HCT116 (cell line): Measurements from ENCODE around the gene DDAH1. TPM values are rescaled to one million over a fixed set of nuclear protein-coding genes. Genes with fewer than 3 reads are reported as not detected.

ENCODE experiments used
- ATAC-seq: fragments of 200-7000 bp; cut with Tn5 transposase; 2 replicates; pipeline ENCODE4 v1.9.1; 2020; ENCODE audit warnings: mild to moderate bottlenecking, moderate library complexity
- BruUV-seq: library from RNA; stranded (reverse); fragments of 400-500 nt; replicated peaks from 2 replicates; lab custom pipeline; 2021; lab: Mats Ljungman, UMichigan
- CTCF ChIA-PET: fragments of 300-600 bp; sonication (Branson Sonifier 250); formaldehyde crosslinking; loops from one replicate; lab custom pipeline; 2021; ENCODE audit warnings: antibody characterized with exemption; lab: Charles Lee
- POLR2A ChIA-PET: fragments of 300-600, 350-600 bp; sonication (Branson Sonifier 250); formaldehyde crosslinking; loops from one replicate; lab custom pipeline; 2021; ENCODE audit warnings: antibody characterized with exemption; lab: Charles Lee
- RAD21 ChIA-PET, 2 experiments: fragments of 300-600 bp; sonication (Branson Sonifier 250); formaldehyde crosslinking; loops; one replicate each; lab custom pipeline; 2023; ENCODE audit warnings: low total read pairs in 2 of 2; ENCODE audit not compliant: uncharacterized antibody in 2 of 2, unreplicated experiment in 2 of 2, low non-redundant PET in 1 of 2; lab: Charles Lee
- DNase-seq: peaks from one replicate; pipeline ENCODE4 v3.0.0-alpha.2; 2010; ENCODE audit warnings: low read depth, low spot score
- H2AFZ ChIP-seq: fragments of 200-600 bp; shearing (Covaris generic), sonication (generic); 2 replicates; pipeline ENCODE4 v1.6.1; 2017; ENCODE audit warnings: low read depth, mixed run types, mixed read lengths, antibody characterized with exemption, low read length; ENCODE audit not compliant: poor library complexity, severe bottlenecking
- H3K27ac ChIP-seq: 2 replicates; pipeline ENCODE4 v1.5.1; 2012; ENCODE audit warnings: low read depth, low read length
- H3K27me3 ChIP-seq: fragments of 200-600 bp; sonication (generic); 2 replicates; pipeline ENCODE4 v1.6.1; 2016; ENCODE audit warnings: mixed run types, low read length, mixed read lengths; ENCODE audit not compliant: insufficient read depth
- H3K36me3 ChIP-seq, 2 experiments: fragments of 200-500 bp in 1 of 2; fragments of 200-600 bp in 1 of 2; sonication (Bioruptor generic) in 1 of 2; sonication (generic) in 1 of 2; 2 replicates each; pipeline versions ENCODE4 v1.5.1 to v1.6.1; 2014 to 2016; ENCODE audit warnings: low read length in 2 of 2, inconsistent platforms in 1 of 2, mixed read lengths in 1 of 2, mixed run types in 1 of 2; ENCODE audit not compliant: insufficient read depth in 2 of 2, control insufficient read depth in 1 of 2
- H3K4me1 ChIP-seq, 2 experiments: fragments of 200-600 bp in 1 of 2; sonication (generic) in 1 of 2; 2 replicates each; pipeline versions ENCODE4 v1.5.1 to v1.6.1; 2012 to 2017; ENCODE audit warnings: low read length in 2 of 2, inconsistent platforms in 1 of 2, mild to moderate bottlenecking in 1 of 2, mixed read lengths in 1 of 2, mixed run types in 1 of 2, moderate library complexity in 1 of 2; ENCODE audit not compliant: insufficient read depth in 2 of 2, control insufficient read depth in 1 of 2
- H3K4me2 ChIP-seq: fragments of 200-600 bp; sonication (generic); 2 replicates; pipeline ENCODE4 v1.6.1; 2017; ENCODE audit warnings: mixed run types, low read length, mixed read lengths
- H3K4me3 ChIP-seq, 2 experiments: fragments of 200-600 bp in 1 of 2; sonication (generic) in 1 of 2; replicated peaks in 1 of 2; 2 replicates each; pipeline ENCODE4 v1.5.1; 2011 to 2016; ENCODE audit warnings: low read length in 2 of 2, control low read depth in 1 of 2, low read depth in 1 of 2, mild to moderate bottlenecking in 1 of 2, mixed read lengths in 1 of 2, mixed run types in 1 of 2
- H3K79me2 ChIP-seq: fragments of 200-600 bp; sonication (generic); 2 replicates; pipeline ENCODE4 v1.6.1; 2017; ENCODE audit warnings: mild to moderate bottlenecking, mixed run types, low read length, moderate library complexity, mixed read lengths; ENCODE audit not compliant: insufficient read depth
- H3K9ac ChIP-seq: fragments of 200-600 bp; sonication (generic); 2 replicates; pipeline ENCODE4 v1.6.1; 2016; ENCODE audit warnings: low read length, mixed read lengths
- H3K9me2 ChIP-seq: fragments of 200-600 bp; sonication (generic), shearing (Covaris generic); 2 replicates; pipeline ENCODE4 v1.6.1; 2017; ENCODE audit warnings: mixed run types, mild to moderate bottlenecking, moderate library complexity; ENCODE audit not compliant: insufficient read depth
- H3K9me3 ChIP-seq, 2 experiments: fragments of 200-500 bp in 1 of 2; fragments of 200-600 bp in 1 of 2; sonication (Bioruptor generic) in 1 of 2; sonication (generic) in 1 of 2; 2 replicates each; pipeline ENCODE4 v1.6.1; 2014 to 2017; ENCODE audit warnings: low read length in 2 of 2, mixed read lengths in 2 of 2, inconsistent platforms in 1 of 2, low read depth in 1 of 2, mild to moderate bottlenecking in 1 of 2, mixed run types in 1 of 2, moderate library complexity in 1 of 2; ENCODE audit not compliant: control insufficient read depth in 1 of 2, insufficient read depth in 1 of 2
- H4K20me1 ChIP-seq: fragments of 200-600 bp; sonication (generic), shearing (Covaris generic); 2 replicates; pipeline ENCODE4 v1.6.1; 2017; ENCODE audit warnings: mixed run types, mild to moderate bottlenecking, moderate library complexity; ENCODE audit not compliant: insufficient read depth
- ATF3 ChIP-seq: IDR thresholded peaks from 2 replicates; pipeline ENCODE4 v1.6.1; 2012
- CBX3 ChIP-seq: IDR thresholded peaks from 2 replicates; pipeline ENCODE4 v1.6.1; 2012; ENCODE audit warnings: low read depth
- CEBPB ChIP-seq: IDR thresholded peaks from 2 replicates; pipeline ENCODE4 v1.6.1; 2012; ENCODE audit warnings: low read depth
- CTCF ChIP-seq, 3 experiments: fragments of 200-600 bp in 1 of 3; sonication (generic) in 1 of 3; IDR thresholded peaks in 2 of 3; conservative IDR thresholded peaks in 1 of 3; 2 replicates each; pipeline ENCODE4 v1.5.1; 2012 to 2017; ENCODE audit warnings: low read depth in 2 of 3, low read length in 2 of 3, antibody characterized with exemption in 1 of 3, borderline replicate concordance in 1 of 3, control low read depth in 1 of 3, mild to moderate bottlenecking in 1 of 3, mixed read lengths in 1 of 3, mixed run types in 1 of 3, moderate library complexity in 1 of 3; ENCODE audit not compliant: insufficient read depth in 1 of 3
- EGR1 ChIP-seq: IDR thresholded peaks from 2 replicates; pipeline ENCODE4 v1.6.1; 2012; ENCODE audit warnings: low read depth
- ELF1 ChIP-seq: IDR thresholded peaks from 2 replicates; pipeline ENCODE4 v1.6.1; 2012; ENCODE audit warnings: low read depth, borderline replicate concordance
- EZH2 ChIP-seq: fragments of 200-600 bp; sonication (generic); IDR thresholded peaks from 2 replicates; pipeline ENCODE4 v1.6.1; 2017; ENCODE audit warnings: antibody characterized with exemption, mixed run types
- EZH2phosphoT487 ChIP-seq: fragments of 200-600 bp; IDR thresholded peaks from 2 replicates; pipeline ENCODE4 v1.6.1; 2018; ENCODE audit warnings: antibody characterized with exemption, borderline replicate concordance
- POLR2AphosphoS5 ChIP-seq: IDR thresholded peaks from 2 replicates; pipeline ENCODE4 v1.6.1; 2011; ENCODE audit warnings: mild to moderate bottlenecking, low read depth, low read length, moderate library complexity
- RAD21 ChIP-seq: IDR thresholded peaks from 2 replicates; pipeline ENCODE4 v1.6.1; 2012; ENCODE audit warnings: low read depth, mild to moderate bottlenecking
- SIN3A ChIP-seq: IDR thresholded peaks from 2 replicates; pipeline ENCODE4 v1.6.1; 2012; ENCODE audit warnings: low read depth
- SP1 ChIP-seq: IDR thresholded peaks from 2 replicates; pipeline ENCODE4 v1.6.1; 2012; ENCODE audit warnings: low read depth
- SRF ChIP-seq: IDR thresholded peaks from 2 replicates; pipeline ENCODE4 v1.6.1; 2012; ENCODE audit warnings: low read depth
- TCF7L2 ChIP-seq: IDR thresholded peaks from 2 replicates; pipeline ENCODE4 v1.7.0; 2011; ENCODE audit warnings: borderline replicate concordance, inconsistent platforms; ENCODE audit not compliant: insufficient read depth, insufficient read length; ENCODE audit errors: extremely low read depth
- ZBTB33 ChIP-seq: IDR thresholded peaks from 2 replicates; pipeline ENCODE4 v1.6.1; 2011; ENCODE audit warnings: mild to moderate bottlenecking, low read length, moderate library complexity; ENCODE audit not compliant: insufficient replicate concordance; ENCODE audit errors: extremely low read depth
- intact Hi-C: fragments of 100-400 bp; cut with micrococcal nuclease; formaldehyde crosslinking; loops from 2 replicates; pipeline ENCODE4 v1.10.0; 2022
- total RNA-seq: library from RNA; stranded (reverse); gene quantifications from one replicate; pipeline ENCODE4 v1.2.1, GENCODE V29; 2021; ENCODE audit not compliant: unreplicated experiment

DDAH1 gene
- total RNA-seq, 1 experiment from 2014 or later, result 16.6 TPM

- no peak overlapping the region for H3K9ac ChIP-seq
- H2AFZ ChIP-seq, result no peak overlapping the region
- H3K9me2 ChIP-seq, result no peaks in the 10 kb centered on the region
- TF ChIP-seq EZH2phosphoT487 (no peak), CTCF (IDR thresholded peaks at IDR 0.05 in 2 of 3, conservative IDR thresholded peaks at IDR 0.05 in 1 of 3; ENCODE audit: borderline replicate concordance in 1 of 3, insufficient read depth in 1 of 3, low read depth in 2 of 3, low read length in 2 of 3) (no peak), CBX3 (no peak), SRF (no peak), EGR1 (no peak), ATF3 (no peak), TCF7L2 (no peak), CEBPB (no peak), ELF1 (no peak), EZH2 (no peak), RAD21 (no peak), ZBTB33 (no peak), SP1 (no peak), SIN3A (no peak), POLR2AphosphoS5 (no peak)
- no peaks in the 10 kb centered on the region for H3K9me3 ChIP-seq
- ATAC-seq (no peak), DNase-seq (no peak)
- no peaks in the 10 kb centered on the region for H4K20me1 ChIP-seq
- H3K27ac ChIP-seq, result no peak overlapping the region
- POLR2A ChIA-PET, result no interaction called here
- RAD21 ChIA-PET, result interaction anchor here in 1 of 2 experiments (0.7 kb wide), 2 partner anchors 211 to 901 kb away, joined by 3 to 6 read pairs; no protein-coding TSS in a partner anchor
- H3K4me3 ChIP-seq, result no peak overlapping the region
- no peaks in the 10 kb centered on the region for H3K27me3 ChIP-seq
- H3K4me2 ChIP-seq, result no peak overlapping the region
- peaks cover 26 to 43% of the 10 kb centered on the region in 2 experiments for H3K36me3 ChIP-seq
- H3K79me2 ChIP-seq, result peaks cover 45% of the 10 kb centered on the region
- intact Hi-C loops, result no loop called here
- CTCF ChIA-PET, result interaction anchor here (1.3 kb wide), 1 partner anchor 9 kb away, joined by 3 read pairs; no protein-coding TSS in a partner anchor
- peaks cover 0 to 6% of the 10 kb centered on the region in 2 experiments; a peak in 2 of 4 replicates for H3K4me1 ChIP-seq
- no TSS peak for BruUV-seq
Observed at GRCh38 chr1:85268801-85269585, 196.0 kb downstream of the DDAH1 start.
